Measurements from ENCODE around the gene AP5Z1.

AP5Z1 gene

GRCh38 chr7:4787541-4787940 lies 12.1 kb downstream of the AP5Z1 start:
- TF ChIP-seq, protein P1, sequence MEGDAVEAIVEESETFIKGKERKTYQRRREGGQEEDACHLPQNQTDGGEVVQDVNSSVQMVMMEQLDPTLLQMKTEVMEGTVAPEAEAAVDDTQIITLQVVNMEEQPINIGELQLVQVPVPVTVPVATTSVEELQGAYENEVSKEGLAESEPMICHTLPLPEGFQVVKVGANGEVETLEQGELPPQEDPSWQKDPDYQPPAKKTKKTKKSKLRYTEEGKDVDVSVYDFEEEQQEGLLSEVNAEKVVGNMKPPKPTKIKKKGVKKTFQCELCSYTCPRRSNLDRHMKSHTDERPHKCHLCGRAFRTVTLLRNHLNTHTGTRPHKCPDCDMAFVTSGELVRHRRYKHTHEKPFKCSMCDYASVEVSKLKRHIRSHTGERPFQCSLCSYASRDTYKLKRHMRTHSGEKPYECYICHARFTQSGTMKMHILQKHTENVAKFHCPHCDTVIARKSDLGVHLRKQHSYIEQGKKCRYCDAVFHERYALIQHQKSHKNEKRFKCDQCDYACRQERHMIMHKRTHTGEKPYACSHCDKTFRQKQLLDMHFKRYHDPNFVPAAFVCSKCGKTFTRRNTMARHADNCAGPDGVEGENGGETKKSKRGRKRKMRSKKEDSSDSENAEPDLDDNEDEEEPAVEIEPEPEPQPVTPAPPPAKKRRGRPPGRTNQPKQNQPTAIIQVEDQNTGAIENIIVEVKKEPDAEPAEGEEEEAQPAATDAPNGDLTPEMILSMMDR (IDR thresholded peaks at IDR 0.05; ENCODE audit: control insufficient read depth, extremely low read depth, insufficient read depth) = no peak
- DNase-seq (ENCODE audit: low read depth) = no peak
- H3K4me3 ChIP-seq (ENCODE audit: low read depth, low read length) = no peak overlapping the region

- TF ChIP-seq, protein P1 (IDR thresholded peaks at IDR 0.05; ENCODE audit: control insufficient read depth, extremely low read depth, insufficient read depth) = no peak
- no peak for DNase-seq (ENCODE audit: low read depth)
- H3K4me3 ChIP-seq (ENCODE audit: low read depth, low read length) = no peak overlapping the region
Observed at GRCh38 chr7:4787947-4788626, 12.7 kb downstream of the AP5Z1 start.

- no peak overlapping the region for H3K4me3 ChIP-seq (ENCODE audit: low read depth, low read length)
- no peak for DNase-seq (ENCODE audit: low read depth)
- TF ChIP-seq, protein P1 (IDR thresholded peaks at IDR 0.05; ENCODE audit: control insufficient read depth, extremely low read depth, insufficient read depth) = no peak
Observed at GRCh38 chr7:4788627-4789189, 13.3 kb downstream of the AP5Z1 start.

DNA sequence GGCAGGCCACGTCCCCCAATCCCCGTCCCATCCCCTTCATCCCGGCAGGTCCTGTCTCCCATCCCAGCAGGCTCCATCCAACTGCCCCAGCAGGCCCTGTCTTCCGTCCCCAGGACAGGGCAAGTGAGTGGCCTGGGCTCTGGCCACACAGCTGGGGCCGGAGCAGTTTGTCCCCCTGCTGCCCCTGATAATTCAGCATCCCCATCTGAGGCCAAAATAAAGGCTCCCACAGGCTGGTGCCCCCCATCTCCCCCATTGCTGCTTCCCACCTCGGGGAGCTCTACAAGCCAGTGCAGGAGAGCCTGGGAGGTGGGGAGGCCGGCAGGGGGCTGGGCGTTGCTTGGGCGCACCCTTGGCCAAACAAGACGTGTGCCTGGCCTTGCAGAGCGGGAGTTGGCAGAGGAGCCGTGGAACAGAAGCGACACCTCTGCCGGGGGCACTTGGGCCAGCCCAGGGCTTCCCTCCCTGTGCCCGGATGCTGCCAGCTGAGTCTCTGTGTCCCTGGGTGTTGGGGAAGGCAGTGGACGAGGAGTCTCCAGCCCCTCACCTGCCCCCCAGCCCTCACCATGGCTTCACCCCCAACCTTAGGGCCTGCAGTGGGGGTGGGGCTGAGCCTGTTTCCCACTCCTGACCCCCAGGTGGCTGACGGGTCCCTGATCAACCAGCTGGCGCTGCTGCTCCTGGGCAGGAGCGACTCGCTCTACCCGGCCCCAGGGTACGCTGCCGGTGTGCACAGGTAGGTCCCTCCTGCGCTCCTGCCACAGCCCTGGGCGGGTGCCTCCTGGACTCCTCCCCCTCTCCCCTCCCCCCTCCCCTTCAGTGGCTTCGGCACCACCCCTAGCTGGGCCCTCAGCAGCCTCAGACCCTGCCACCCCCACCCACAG lies 14.0 kb downstream of the AP5Z1 start:
- TF ChIP-seq, protein P1 (IDR thresholded peaks at IDR 0.05; ENCODE audit: control insufficient read depth, extremely low read depth, insufficient read depth) = no peak
- H3K4me3 ChIP-seq (ENCODE audit: low read depth, low read length) = no peak overlapping the region
- DNase-seq (ENCODE audit: low read depth) = no peak

- H3K4me3 ChIP-seq (ENCODE audit: low read depth, low read length) = no peak overlapping the region
- DNase-seq (ENCODE audit: low read depth) = no peak
- TF ChIP-seq, protein P1 (IDR thresholded peaks at IDR 0.05; ENCODE audit: control insufficient read depth, extremely low read depth, insufficient read depth) = no peak
Observed at GRCh38 chr7:4790078-4790465, 14.6 kb downstream of the AP5Z1 start.

- no peak overlapping the region for H3K4me3 ChIP-seq (ENCODE audit: low read depth, low read length)
- TF ChIP-seq, protein P1 (IDR thresholded peaks at IDR 0.05; ENCODE audit: control insufficient read depth, extremely low read depth, insufficient read depth) = no peak
- DNase-seq (ENCODE audit: low read depth) = no peak
Observed at GRCh38 chr7:4790516-4790991, 15.1 kb downstream of the AP5Z1 start.
